ENCODE data around the gene LRIG2. TPM values are rescaled to one million over a fixed set of nuclear protein-coding genes. Genes with fewer than 3 reads are reported as not detected.
"Not testable (repeated sequence)": the region's sequence is repeated elsewhere in the genome, so short reads cannot be mapped to it uniquely, and the experiment has no call there.

The LRIG2 gene
- total RNA-seq, 2 experiments from 2014 or later, result 6.9 to 7.2 TPM

DNA sequence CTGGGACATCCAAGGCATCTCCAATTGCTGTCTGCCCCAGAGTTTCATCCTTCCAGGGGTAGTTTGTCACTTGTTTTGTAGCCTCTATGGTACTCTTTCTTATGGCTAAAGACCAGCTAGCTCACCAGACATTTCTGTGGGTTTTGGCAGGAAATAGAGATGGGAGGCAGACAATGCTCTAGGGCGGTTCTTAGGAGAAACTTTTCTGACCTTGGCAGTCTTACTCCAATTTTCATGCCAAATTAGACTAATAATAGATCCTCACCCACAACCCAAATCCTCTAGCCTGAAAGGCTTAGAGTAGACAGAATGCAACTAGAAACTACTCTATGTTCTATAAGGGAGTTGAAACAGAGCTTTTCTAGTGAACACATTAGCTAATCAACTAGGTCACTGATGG is 69.8 kb downstream of the LRIG2 start:
- POLR2A ChIA-PET, result no interaction called here

DNA sequence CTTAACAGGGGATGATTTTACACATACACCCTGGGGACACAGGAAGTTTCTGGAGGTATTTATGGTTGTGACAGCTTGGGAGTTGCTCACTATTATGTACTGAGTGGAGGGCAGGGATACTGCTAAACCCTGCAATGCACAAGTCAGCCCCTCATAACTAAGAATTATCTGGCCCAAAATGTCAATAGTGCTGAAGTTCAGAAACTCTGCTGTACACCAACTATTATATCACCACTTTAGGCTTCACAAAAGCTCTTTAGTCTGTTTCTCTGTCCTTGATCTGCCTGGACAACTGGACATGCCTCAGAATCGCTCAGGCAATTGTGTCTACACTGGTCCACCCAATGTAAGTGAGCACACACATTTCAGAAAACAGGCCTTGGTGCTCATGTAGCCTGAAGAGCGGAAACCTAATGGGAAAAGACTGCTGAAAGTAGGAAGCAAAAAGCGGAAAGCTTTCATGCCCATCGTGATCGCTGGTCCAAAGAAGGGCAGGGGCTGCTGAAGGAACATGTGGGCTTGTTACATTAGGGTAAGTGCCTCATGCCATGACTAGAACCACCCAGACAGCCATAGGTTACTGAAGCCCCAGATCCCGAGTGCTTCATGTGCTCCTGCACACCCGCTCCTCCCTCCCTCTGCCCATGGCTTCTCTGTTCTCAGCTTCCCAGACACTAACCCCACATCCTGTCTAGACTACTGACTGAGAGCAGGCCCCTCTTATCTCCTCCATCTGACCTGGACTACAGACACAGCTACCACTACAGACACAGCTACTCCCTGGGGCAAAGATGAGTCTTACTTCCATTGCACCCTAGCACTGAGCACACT is 73.5 kb downstream of the LRIG2 start:
- CTCF ChIA-PET, result no interaction called here

More for the DNA sequence above, 69.8 kb downstream of the LRIG2 start:
- CTCF ChIA-PET, result no interaction called here

DNA sequence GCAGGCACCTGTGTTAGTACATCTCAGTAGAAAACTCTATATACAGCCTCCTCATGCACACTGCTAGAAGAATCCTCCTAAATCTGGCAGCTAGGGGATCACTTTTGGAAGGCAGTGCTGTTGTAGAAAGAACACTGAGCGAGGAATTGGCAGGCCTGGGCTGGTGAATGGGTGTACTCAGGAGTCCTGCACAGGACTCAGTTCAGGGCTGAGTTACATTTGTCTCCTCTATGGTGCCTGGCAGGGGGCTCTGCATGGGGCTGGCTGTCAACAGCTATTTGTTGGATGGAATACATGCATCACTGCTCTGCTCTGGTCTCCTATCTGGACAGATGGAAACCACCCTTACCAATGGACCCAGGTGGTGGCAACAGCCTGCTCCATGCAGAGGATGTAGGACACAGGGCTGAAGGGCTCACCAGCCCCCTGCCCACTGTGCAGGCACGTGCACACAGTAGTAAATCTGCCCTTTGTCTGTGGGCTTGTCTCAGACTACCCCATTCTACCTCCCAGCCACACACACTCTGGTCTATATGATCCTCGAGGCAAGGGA is 74.2 kb downstream of the LRIG2 start:
- CTCF ChIA-PET, result no interaction called here
- POLR2A ChIA-PET, result no interaction called here

More for the DNA sequence above, 73.5 kb downstream of the LRIG2 start:
- POLR2A ChIA-PET, result no interaction called here

DNA sequence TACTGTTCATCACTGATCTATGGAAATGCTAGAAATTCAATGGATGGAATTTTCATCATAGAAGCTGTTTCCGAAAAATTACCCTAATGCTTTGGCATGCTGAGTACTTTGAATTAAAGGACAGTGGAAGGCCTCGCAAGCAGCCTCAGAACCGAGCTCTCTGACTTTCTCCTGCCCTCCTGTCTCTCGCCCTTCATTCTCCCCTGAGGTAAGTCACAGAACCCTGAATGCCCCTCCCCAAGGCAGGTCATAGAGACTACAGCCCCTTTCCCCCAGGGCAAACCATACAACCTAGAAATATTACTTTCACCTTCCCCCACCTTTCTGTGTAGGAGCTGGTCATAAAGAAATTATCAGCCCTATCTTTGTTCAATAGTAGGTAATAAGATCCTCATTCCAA is 74.8 kb downstream of the LRIG2 start:
- CTCF ChIA-PET, result no interaction called here
- POLR2A ChIA-PET, result no interaction called here

DNA sequence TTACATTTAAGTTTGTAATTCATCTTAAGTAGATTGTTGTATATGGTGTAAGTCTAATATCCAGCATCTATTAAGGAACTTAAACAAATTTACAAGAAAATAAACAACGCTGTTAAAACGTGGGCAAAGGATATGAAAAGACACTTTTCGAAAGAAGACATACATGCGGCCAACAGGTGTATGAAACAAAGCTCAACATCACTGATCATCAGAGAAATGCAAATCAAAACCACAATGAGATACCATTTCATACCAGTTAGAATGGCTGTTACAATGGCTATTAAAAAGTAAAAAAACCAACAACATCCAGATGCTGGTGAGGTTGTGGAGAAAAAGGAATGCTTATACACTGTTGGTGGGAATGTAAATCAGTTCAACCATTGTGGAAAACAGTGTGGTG is 77.5 kb downstream of the LRIG2 start:
- POLR2A ChIA-PET, CTCF ChIA-PET: not testable (repeated sequence)

DNA sequence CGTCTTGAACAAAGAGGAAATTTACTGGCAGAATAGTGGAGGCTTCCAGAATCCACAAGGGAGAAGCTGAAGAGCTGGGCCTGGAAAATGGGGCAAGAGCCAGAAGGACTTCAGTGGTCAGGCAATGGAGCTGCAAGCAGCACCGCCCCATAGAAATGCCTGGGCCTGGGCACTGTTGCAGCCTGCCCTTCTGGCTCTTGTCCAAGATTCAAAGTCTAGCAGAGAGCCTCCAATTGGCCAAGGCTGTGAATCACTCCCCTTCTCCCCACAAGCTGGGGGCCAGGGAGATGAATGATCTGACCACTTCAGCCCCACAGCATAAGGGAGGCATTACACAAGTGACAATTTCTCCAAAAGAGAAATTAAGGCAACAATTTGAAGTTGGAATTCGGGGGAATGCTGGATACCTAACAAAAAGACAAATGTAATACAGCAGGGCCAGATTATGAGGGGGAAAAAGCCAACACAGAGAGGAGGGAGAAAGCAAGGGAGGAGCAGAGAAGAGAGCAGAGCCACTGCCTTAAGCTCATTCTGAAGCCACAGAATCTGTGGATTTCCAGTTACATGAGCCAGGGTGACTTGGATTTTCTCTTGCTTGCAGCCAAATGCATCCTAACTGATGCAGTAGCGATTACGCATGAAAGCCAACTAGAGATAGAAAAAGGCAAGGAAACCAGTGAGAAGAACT is 80.3 kb downstream of the LRIG2 start:
- CTCF ChIA-PET, result no interaction called here
- POLR2A ChIA-PET, result no interaction called here

DNA sequence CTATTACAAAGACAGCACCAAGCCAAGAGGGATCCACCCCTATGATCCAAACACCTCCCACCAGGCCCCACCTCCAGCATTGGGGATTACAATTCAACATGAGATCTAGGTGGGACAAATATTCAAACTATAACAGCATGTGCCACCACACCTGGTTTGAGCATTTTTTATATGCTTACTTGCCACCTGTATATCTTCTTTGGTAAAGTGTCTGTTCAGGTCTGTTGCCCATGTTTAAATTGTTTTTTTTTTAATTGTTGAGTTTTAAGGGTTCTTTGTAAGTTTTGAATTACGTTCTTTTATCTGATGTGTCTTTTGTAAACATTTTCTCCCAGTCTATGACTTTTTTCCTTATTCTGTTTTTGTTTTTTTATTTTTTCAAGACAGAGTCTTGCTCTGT is 83.4 kb downstream of the LRIG2 start:
- CTCF ChIA-PET, result no interaction called here
- POLR2A ChIA-PET, result no interaction called here

DNA sequence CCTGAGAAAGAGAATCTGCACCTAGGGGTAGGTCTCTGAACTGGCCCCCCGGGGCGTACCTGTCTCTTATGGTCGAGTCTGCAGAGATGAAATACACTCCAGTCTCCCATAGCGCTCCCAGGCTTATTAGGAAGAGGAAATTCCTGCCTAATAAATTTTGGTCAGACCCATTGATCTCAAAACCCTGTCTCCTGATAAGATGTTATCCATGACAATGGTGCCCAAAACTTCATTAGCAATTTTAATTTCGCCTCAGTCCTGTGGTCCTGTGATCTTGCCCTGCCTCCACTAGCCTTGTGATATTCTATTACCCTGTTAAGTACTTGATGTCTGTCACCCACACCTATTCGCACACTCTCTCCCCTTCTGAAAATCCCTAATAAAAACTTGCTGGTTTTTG is 85.7 kb downstream of the LRIG2 start:
- CTCF ChIA-PET, POLR2A ChIA-PET: not testable (repeated sequence)

DNA sequence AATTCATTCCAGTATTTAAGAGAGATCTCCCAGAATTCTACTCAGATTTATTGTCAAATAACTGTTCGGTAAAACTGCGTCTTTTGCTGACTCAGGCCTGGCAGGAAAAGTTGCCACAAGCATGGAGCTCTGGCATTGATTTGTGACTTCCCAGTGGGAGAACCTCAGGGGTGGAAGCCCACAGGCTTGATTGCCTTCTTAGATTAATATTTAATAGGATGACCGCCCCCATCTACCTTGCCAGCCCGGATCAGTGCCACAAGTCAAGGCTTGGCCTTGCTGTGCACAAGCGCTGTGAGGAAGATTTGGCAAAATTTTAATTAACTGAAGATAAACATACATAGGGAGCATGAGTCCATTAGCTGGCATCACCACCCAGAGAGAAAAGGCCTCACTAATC is 93.5 kb downstream of the LRIG2 start:
- POLR2A ChIA-PET, result no interaction called here
- CTCF ChIA-PET, result no interaction called here

DNA sequence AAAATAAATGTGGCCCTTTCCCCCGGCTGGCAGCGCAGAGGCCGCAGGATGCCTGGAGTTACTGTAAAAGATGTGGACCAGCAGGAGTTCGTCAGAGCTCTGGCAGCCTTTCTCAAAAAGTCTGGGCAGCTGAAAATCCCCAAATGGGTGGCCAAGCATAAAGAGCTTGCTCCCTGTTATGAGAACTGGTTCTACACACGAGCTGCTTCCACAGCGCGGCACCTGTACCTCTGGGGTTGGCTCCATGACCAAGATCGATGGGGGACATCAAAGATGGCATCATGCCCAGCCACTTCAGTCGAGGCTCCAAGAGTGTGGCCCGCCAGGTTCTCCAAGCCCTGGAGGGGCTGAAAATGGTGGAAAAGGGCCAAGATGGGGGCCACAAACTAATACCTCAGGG is 95.9 kb downstream of the LRIG2 start:
- POLR2A ChIA-PET, result no interaction called here
- CTCF ChIA-PET, result no interaction called here

DNA sequence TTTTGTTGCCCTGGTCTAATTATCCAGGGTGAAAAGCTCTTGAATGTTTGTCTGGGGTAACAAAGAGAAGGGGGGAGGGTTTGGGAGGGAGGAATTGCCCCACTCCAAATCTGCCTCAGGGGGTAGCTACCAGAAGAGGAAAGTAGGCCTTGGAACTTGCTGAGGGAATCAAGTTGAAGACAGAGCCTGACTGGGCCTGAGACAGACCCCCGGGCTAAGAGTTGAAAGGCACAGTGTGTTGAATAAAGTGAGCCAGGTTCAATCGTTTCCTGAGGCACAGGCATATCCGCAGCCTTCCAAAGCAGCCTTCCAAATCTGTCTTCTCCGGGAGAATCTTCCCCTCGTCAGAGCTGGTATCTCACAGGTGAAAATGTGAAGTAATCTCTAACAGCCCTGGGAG is 96.6 kb downstream of the LRIG2 start:
- CTCF ChIA-PET, result no interaction called here
- POLR2A ChIA-PET, result no interaction called here

DNA sequence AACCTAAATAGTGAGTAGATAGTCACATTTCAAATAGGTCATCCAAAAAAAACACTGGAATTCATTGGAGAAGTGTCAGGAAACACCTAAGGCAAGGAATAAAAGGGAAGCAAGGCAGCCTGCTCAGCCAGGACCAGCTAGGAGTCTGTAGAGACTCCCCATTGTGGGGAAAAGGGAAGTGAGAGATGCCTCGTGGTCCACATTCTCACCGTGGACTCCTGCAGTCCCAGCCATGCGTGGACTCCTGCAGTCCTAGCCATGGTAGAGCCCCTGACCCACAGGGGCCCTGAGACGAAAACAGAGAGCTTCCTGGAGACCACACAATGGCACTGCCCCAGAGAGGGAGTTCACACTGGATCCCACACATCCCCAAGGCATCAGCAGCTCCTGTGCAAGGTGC is 97.5 kb downstream of the LRIG2 start:
- ChIA-PET CTCF (no interaction called here), POLR2A (no interaction called here)

DNA sequence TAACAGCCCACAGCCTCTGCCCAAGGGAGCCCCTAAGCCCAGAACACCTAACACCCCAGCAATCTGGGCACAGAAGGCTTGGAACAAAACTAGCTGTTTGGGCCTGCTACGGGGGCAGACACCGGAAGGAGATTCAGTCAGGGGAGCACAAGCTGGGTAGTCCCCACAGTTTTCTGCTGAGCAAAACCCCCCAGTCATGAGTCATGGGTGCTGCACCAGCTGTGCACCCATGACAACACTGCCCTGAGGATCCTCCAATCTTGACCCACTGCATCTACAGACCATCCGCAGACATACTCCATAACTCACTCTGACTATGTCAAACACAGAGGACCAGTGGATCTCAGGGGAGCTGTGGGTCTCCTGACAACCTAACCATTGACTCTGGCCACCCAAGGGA is 105.1 kb downstream of the LRIG2 start:
- ChIA-PET POLR2A (no interaction called here), CTCF (no interaction called here)

DNA sequence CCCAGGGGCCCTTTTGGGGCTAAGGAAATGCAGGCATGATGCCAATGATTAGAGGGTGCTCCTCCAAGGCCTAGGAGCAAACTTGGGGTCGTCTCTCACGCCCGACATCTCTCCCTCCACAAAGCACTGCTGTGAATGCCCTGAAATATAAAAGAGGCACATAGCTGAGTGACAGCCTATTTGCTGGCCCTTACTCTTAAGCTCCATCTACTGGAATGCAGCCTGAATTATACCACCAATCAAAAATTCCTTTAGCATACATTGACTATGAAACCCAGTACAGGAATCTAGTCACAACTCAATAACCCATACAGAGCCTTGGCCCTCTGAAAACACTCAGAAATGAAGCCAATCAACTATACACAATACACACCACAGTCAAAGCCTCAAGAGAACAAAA is 105.5 kb downstream of the LRIG2 start:
- POLR2A ChIA-PET, result no interaction called here
- CTCF ChIA-PET, result interaction anchor here (0.7 kb wide), 1 partner anchor 845 kb away, joined by 3 read pairs; no protein-coding TSS in a partner anchor

Other genes starting within 250 kb of the LRIG2 start
- 10 to 100 TPM; 84.7 to 86.1 TPM for gene SLC16A1, start 117.0 kb upstream of the LRIG2 start, total RNA-seq

Measured in activated CD8-positive, alpha-beta memory T cell treated with anti-CD3 and anti-CD28 coated beads for 36 hours (primary cell).